Measurements from ENCODE around the gene PAGE2B. TPM values are rescaled to one million over a fixed set of nuclear protein-coding genes. Genes with fewer than 3 reads are reported as not detected.
"Not testable (repeated sequence)": the region's sequence is repeated elsewhere in the genome, so short reads cannot be mapped to it uniquely, and the experiment has no call there.

The PAGE2B gene
- total RNA-seq, 1 experiment from 2014 or later, result not detected

DNA sequence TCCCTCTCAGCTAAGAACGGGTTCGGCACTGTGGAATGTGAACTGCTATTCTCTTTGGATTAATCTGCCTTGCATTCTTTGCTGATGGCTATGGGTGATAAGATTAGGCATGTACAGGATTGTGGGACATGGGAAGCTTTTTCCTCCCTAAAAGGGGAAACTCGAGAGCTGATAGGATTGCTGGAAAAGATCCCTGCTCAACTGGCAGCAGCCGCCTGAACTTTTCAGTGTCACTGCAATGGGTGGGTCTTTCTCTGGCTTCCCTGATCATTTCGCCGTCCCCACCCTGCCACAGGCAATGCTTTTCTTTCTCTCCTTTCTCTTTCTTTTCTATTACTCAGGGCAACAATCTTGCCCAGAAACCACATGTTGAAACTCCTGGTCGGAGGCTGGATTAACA is 34.5 kb downstream of the PAGE2B start:
- no peaks in the 10 kb centered on the region for H3K4me1 ChIP-seq (ENCODE audit: control insufficient read depth, insufficient read depth, low read length)
- ATAC-seq, result no peak
- no peak for DNase-seq (ENCODE audit: low read depth, low spot score)
- H3K27me3 ChIP-seq (ENCODE audit: control insufficient read depth, insufficient read depth, low read length), result no peaks in the 10 kb centered on the region
- TF ChIP-seq POLR2AphosphoS5 (IDR thresholded peaks at IDR 0.05; ENCODE audit: low read depth, low read length) (no peak), SIN3A (IDR thresholded peaks at IDR 0.05; ENCODE audit: borderline replicate concordance, insufficient read depth, low read depth, low read length) (no peak), TCF7L2 (IDR thresholded peaks at IDR 0.05; ENCODE audit: low read depth, low read length) (no peak)
- TF ChIP-seq, protein P1, sequence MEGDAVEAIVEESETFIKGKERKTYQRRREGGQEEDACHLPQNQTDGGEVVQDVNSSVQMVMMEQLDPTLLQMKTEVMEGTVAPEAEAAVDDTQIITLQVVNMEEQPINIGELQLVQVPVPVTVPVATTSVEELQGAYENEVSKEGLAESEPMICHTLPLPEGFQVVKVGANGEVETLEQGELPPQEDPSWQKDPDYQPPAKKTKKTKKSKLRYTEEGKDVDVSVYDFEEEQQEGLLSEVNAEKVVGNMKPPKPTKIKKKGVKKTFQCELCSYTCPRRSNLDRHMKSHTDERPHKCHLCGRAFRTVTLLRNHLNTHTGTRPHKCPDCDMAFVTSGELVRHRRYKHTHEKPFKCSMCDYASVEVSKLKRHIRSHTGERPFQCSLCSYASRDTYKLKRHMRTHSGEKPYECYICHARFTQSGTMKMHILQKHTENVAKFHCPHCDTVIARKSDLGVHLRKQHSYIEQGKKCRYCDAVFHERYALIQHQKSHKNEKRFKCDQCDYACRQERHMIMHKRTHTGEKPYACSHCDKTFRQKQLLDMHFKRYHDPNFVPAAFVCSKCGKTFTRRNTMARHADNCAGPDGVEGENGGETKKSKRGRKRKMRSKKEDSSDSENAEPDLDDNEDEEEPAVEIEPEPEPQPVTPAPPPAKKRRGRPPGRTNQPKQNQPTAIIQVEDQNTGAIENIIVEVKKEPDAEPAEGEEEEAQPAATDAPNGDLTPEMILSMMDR (IDR thresholded peaks at IDR 0.05), result no peak
- TF ChIP-seq, protein P2, sequence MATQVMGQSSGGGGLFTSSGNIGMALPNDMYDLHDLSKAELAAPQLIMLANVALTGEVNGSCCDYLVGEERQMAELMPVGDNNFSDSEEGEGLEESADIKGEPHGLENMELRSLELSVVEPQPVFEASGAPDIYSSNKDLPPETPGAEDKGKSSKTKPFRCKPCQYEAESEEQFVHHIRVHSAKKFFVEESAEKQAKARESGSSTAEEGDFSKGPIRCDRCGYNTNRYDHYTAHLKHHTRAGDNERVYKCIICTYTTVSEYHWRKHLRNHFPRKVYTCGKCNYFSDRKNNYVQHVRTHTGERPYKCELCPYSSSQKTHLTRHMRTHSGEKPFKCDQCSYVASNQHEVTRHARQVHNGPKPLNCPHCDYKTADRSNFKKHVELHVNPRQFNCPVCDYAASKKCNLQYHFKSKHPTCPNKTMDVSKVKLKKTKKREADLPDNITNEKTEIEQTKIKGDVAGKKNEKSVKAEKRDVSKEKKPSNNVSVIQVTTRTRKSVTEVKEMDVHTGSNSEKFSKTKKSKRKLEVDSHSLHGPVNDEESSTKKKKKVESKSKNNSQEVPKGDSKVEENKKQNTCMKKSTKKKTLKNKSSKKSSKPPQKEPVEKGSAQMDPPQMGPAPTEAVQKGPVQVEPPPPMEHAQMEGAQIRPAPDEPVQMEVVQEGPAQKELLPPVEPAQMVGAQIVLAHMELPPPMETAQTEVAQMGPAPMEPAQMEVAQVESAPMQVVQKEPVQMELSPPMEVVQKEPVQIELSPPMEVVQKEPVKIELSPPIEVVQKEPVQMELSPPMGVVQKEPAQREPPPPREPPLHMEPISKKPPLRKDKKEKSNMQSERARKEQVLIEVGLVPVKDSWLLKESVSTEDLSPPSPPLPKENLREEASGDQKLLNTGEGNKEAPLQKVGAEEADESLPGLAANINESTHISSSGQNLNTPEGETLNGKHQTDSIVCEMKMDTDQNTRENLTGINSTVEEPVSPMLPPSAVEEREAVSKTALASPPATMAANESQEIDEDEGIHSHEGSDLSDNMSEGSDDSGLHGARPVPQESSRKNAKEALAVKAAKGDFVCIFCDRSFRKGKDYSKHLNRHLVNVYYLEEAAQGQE (IDR thresholded peaks at IDR 0.05; ENCODE audit: insufficient read depth in 1 of 2, low read depth in 2 of 2, low read length in 1 of 2), result no peak
- intact Hi-C loops (cut with micrococcal nuclease; ENCODE audit: unreplicated experiment) (no loop called here), in situ Hi-C loops (cut with HindIII; ENCODE audit: low pct_unique_long_range_greater_than_20kb, low sequenced_read_pairs) (no loop called here)
- H3K36me3 ChIP-seq (ENCODE audit: control insufficient read depth, insufficient read depth, low read length), result no peaks in the 10 kb centered on the region
- no TSS peak for BruUV-seq (replicated peaks)
- H3K27ac ChIP-seq (ENCODE audit: low read length), result no peak overlapping the region
- CTCF ChIA-PET, result no interaction called here
- H3K4me3 ChIP-seq (ENCODE audit: low read depth in 2 of 2, low read length in 2 of 2), result no peak overlapping the region
- POLR2A ChIA-PET, result no interaction called here
- no peaks in the 10 kb centered on the region for H3K9me3 ChIP-seq (ENCODE audit: control insufficient read depth, insufficient read depth, low read depth, low read length)

DNA sequence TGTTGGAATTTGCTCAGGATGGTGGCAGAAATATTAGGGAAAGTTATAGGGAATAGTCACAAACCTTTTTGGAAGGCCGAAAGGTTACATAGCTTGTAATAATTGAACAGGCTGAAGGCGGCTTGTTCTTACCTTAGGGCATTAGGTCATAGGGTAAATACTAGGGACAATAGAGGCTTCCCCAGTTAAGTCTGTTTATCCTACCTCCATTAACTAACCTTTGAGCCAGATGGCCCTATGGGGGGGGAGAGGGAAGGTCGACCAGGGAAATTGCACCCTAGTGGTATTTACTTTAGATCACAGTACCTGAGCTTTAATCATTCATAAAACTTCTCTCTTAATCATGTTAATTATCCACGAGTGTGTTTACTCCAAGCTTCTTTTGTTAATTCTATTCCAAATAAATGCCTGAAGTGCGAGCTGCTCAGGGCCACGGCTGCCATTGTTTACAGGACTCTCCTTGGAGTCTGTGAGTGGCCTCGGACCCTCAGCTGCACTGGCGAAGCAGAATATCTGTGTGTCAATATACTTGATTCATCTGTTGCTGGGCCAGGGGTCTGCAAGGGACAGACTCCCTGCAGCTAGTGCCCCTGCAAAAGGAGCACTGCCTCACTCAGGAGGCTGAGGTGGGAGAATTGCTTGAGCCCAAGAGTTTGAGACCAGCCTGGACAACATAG is 36.9 kb downstream of the PAGE2B start:
- H3K36me3 ChIP-seq (ENCODE audit: control insufficient read depth, insufficient read depth, low read length), result no peaks in the 10 kb centered on the region
- ChIA-PET CTCF (no interaction called here), POLR2A (no interaction called here)
- no peak for DNase-seq (ENCODE audit: low read depth, low spot score)
- no peak for ATAC-seq
- H3K4me3 ChIP-seq (ENCODE audit: low read depth in 2 of 2, low read length in 2 of 2), result no peak overlapping the region
- H3K27me3 ChIP-seq (ENCODE audit: control insufficient read depth, insufficient read depth, low read length), result no peaks in the 10 kb centered on the region
- BruUV-seq (replicated peaks), result no TSS peak
- no peaks in the 10 kb centered on the region for H3K4me1 ChIP-seq (ENCODE audit: control insufficient read depth, insufficient read depth, low read length)
- no peaks in the 10 kb centered on the region for H3K9me3 ChIP-seq (ENCODE audit: control insufficient read depth, insufficient read depth, low read depth, low read length)
- H3K27ac ChIP-seq (ENCODE audit: low read length), result no peak overlapping the region
- in situ Hi-C loops (cut with HindIII; ENCODE audit: low pct_unique_long_range_greater_than_20kb, low sequenced_read_pairs), result no loop called here
- TF ChIP-seq, protein P2 (IDR thresholded peaks at IDR 0.05; ENCODE audit: insufficient read depth in 1 of 2, low read depth in 2 of 2, low read length in 1 of 2), result no peak
- TF ChIP-seq POLR2AphosphoS5 (IDR thresholded peaks at IDR 0.05; ENCODE audit: low read depth, low read length), result no peak
- no peak for TF ChIP-seq TCF7L2 (IDR thresholded peaks at IDR 0.05; ENCODE audit: low read depth, low read length)
- TF ChIP-seq, protein P1 (IDR thresholded peaks at IDR 0.05), result no peak
- TF ChIP-seq SIN3A (IDR thresholded peaks at IDR 0.05; ENCODE audit: borderline replicate concordance, insufficient read depth, low read depth, low read length), result no peak
- intact Hi-C loops (cut with micrococcal nuclease; ENCODE audit: unreplicated experiment), result no loop called here

DNA sequence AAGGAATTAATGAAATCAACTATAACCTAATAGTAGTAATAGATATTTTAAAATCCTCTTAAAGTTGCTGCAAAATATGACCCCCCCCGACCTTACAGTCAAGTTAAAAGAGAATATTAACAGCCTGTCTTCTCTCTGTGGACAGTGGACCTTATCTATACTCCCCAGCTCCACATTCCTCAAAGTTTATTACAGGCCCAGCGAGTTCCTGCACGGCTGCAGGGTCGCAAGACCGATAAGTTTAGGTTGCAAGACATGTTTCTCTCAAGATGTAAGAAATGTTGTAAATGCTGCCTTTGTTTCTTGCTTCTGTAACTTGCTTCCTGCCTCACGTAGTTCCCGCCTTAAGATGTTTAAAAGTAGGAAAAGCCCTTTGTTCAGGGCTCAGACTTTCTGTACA is 41.8 kb downstream of the PAGE2B start:
- CTCF ChIA-PET; H3K9me3 ChIP-seq (ENCODE audit: control insufficient read depth, insufficient read depth, low read depth, low read length); POLR2A ChIA-PET; H3K4me1 ChIP-seq (ENCODE audit: control insufficient read depth, insufficient read depth, low read length); H3K36me3 ChIP-seq (ENCODE audit: control insufficient read depth, insufficient read depth, low read length); intact Hi-C loops (cut with micrococcal nuclease; ENCODE audit: unreplicated experiment); DNase-seq (ENCODE audit: low read depth, low spot score); H3K27me3 ChIP-seq (ENCODE audit: control insufficient read depth, insufficient read depth, low read length); in situ Hi-C loops (cut with HindIII; ENCODE audit: low pct_unique_long_range_greater_than_20kb, low sequenced_read_pairs); BruUV-seq (replicated peaks); H3K4me3 ChIP-seq (ENCODE audit: low read depth in 2 of 2, low read length in 2 of 2); H3K27ac ChIP-seq (ENCODE audit: low read length); ATAC-seq: not testable (repeated sequence)

Data from Panc1 (cell line).